K562 (cell line): ENCODE measurements around the gene SMIM15. TPM values are rescaled to one million over a fixed set of nuclear protein-coding genes. Genes with fewer than 3 reads are reported as not detected.

Experiments
- ATAC-seq: fragments of 200-7000 bp; cut with Tn5 transposase; 3 replicates; pipeline ENCODE4 v1.9.1; 2020; ENCODE audit warnings: moderate library complexity
- Bru-seq: library from RNA; stranded (reverse); fragments of 400-500 nt; gene quantifications from one replicate; lab custom pipeline; 2021; lab: Mats Ljungman, UMichigan
- BruChase-seq, 2 experiments: library from RNA; stranded (reverse); fragments of 400-500 nt; gene quantifications; one replicate each; lab custom pipeline; 2021; lab: Mats Ljungman, UMichigan
- BruUV-seq: library from RNA; stranded (reverse); fragments of 400-500 nt; replicated peaks from 2 replicates; lab custom pipeline; 2021; lab: Mats Ljungman, UMichigan
- CTCF ChIA-PET: fragments of 300-600 bp; formaldehyde crosslinking; extraction: SDS; loops from one replicate; lab custom pipeline; 2021; ENCODE audit warnings: low intra/inter-chr PET ratio; lab: Yijun Ruan, JAX
- POLR2A ChIA-PET: fragments of 300-600, 350-650 bp; sonication (Branson Sonifier 250); formaldehyde crosslinking; extraction: SDS; loops from one replicate; lab custom pipeline; 2021; ENCODE audit warnings: antibody characterized with exemption, inconsistent platforms; lab: Yijun Ruan, JAX
- DNase-seq, 4 experiments: peaks; one replicate each; pipeline versions ENCODE4 v3.0.0 to v3.0.0-alpha.2; 2011 to 2018; ENCODE audit warnings: low spot score in 3 of 4, mixed read lengths in 3 of 4; ENCODE audit errors: extremely low read depth in 1 of 4
- FAIRE-seq: peaks from 2 replicates; lab custom pipeline; 2011; peaks lifted over from hg19 to GRCh38; lab: Jason Lieb, UNC
- H2AFZ ChIP-seq: 2 replicates; pipeline ENCODE4 v1.6.0; 2011; ENCODE audit warnings: low read depth, low read length, control low read depth, inconsistent platforms
- H3K27ac ChIP-seq: fragments of 200-600 bp; 3 replicates; pipeline ENCODE4 v1.8.0; 2011; ENCODE audit warnings: low read depth, mild to moderate bottlenecking, control low read depth, inconsistent platforms, low read length, moderate library complexity, mixed read lengths; ENCODE audit errors: extremely low read depth
- H3K27me3 ChIP-seq, 2 experiments: fragments of 300-600 bp in 1 of 2; 2 replicates in 1 of 2; 3 replicates in 1 of 2; pipeline versions ENCODE4 v1.6.0 to v1.8.0; 2011; ENCODE audit warnings: inconsistent platforms in 2 of 2, low read length in 2 of 2, mild to moderate bottlenecking in 1 of 2, mixed read lengths in 1 of 2, moderate library complexity in 1 of 2; ENCODE audit not compliant: control insufficient read depth in 2 of 2, insufficient read depth in 2 of 2
- H3K36me3 ChIP-seq: fragments of 300-600 bp; 3 replicates; pipeline ENCODE4 v1.8.0; 2011; ENCODE audit warnings: mild to moderate bottlenecking, low read length, inconsistent platforms; ENCODE audit not compliant: control insufficient read depth, insufficient read depth
- H3K4me1 ChIP-seq, 2 experiments: fragments of 200-600 bp in 1 of 2; replicated peaks in 1 of 2; 2 replicates in 1 of 2; 3 replicates in 1 of 2; pipeline versions ENCODE4 v1.5.1 to v1.8.0; 2011; ENCODE audit warnings: inconsistent platforms in 2 of 2, low read length in 2 of 2, mild to moderate bottlenecking in 1 of 2, mixed read lengths in 1 of 2, moderate library complexity in 1 of 2; ENCODE audit not compliant: control insufficient read depth in 2 of 2, insufficient read depth in 2 of 2
- H3K4me2 ChIP-seq: 2 replicates; pipeline ENCODE4 v1.6.1; 2011; ENCODE audit warnings: low read length, control low read depth, inconsistent platforms, mixed read lengths; ENCODE audit not compliant: insufficient read depth
- H3K4me3 ChIP-seq: fragments of 200-600 bp; sonication (generic), shearing (Covaris generic); 2 replicates; pipeline ENCODE4 v1.5.1; 2016; ENCODE audit warnings: control low read depth, inconsistent platforms
- H3K79me2 ChIP-seq: fragments of 200-600 bp; 3 replicates; pipeline ENCODE4 v1.8.0; 2011; ENCODE audit warnings: low read length, inconsistent platforms; ENCODE audit not compliant: control insufficient read depth, insufficient read depth
- H3K9ac ChIP-seq, 2 experiments: 2 replicates each; pipeline versions ENCODE4 v1.6.0 to v1.6.1; 2011; ENCODE audit warnings: low read depth in 2 of 2, low read length in 2 of 2, control low read depth in 1 of 2, inconsistent platforms in 1 of 2, mild to moderate bottlenecking in 1 of 2, mixed read lengths in 1 of 2; ENCODE audit not compliant: insufficient read depth in 1 of 2
- H3K9me1 ChIP-seq: one replicate; pipeline ENCODE4 v1.6.0; 2011; ENCODE audit warnings: inconsistent platforms, mild to moderate bottlenecking, low read length, moderate library complexity; ENCODE audit not compliant: control insufficient read depth, insufficient read depth
- H3K9me3 ChIP-seq: replicated peaks from 2 replicates; pipeline ENCODE4 v1.5.1; 2011; ENCODE audit warnings: low read depth, low read length, inconsistent platforms; ENCODE audit not compliant: control insufficient read depth, insufficient read depth
- H4K20me1 ChIP-seq: replicated peaks from 2 replicates; pipeline ENCODE4 v1.6.1; 2011; ENCODE audit warnings: low read length, inconsistent platforms, mixed read lengths; ENCODE audit not compliant: control insufficient read depth, insufficient read depth
- E4F1 ChIP-seq: fragments of 250-450 bp; sonication (Bioruptor Pico); IDR thresholded peaks from 2 replicates; pipeline ENCODE4 v1.5.0; 2021; ENCODE audit warnings: mild to moderate bottlenecking, borderline replicate concordance
- GATAD2B ChIP-seq: fragments of 450-650 bp; IDR thresholded peaks from 2 replicates; pipeline ENCODE4 v1.6.1; 2017; ENCODE audit warnings: mild to moderate bottlenecking, borderline replicate concordance
- HSF4 ChIP-seq: fragments of 250-450 bp; sonication (Bioruptor Pico); IDR thresholded peaks from 2 replicates; pipeline ENCODE4 v2.1.2; 2022; ENCODE audit warnings: mild to moderate bottlenecking, moderate library complexity, borderline replicate concordance
- TRIM24 ChIP-seq, 2 experiments: fragments of 450-650 bp; IDR thresholded peaks; 2 replicates each; pipeline ENCODE4 v1.6.1; 2016
- YY1 ChIP-seq, 3 experiments: IDR thresholded peaks; 2 replicates each; pipeline ENCODE4 v1.6.1; 2011; ENCODE audit warnings: low read length in 2 of 3, mild to moderate bottlenecking in 2 of 3, moderate library complexity in 2 of 3, borderline replicate concordance in 1 of 3, control low read depth in 1 of 3, low read depth in 1 of 3; ENCODE audit not compliant: insufficient read depth in 3 of 3, insufficient replicate concordance in 2 of 3, control insufficient read depth in 1 of 3, insufficient read length in 1 of 3; ENCODE audit errors: extremely low read depth in 1 of 3
- ZMIZ1 ChIP-seq, 2 experiments: fragments of 150-350 bp in 1 of 2; IDR thresholded peaks; 2 replicates each; pipeline ENCODE4 v1.6.1; 2012 to 2016; ENCODE audit warnings: low read depth in 2 of 2, low read length in 2 of 2, mild to moderate bottlenecking in 1 of 2, moderate library complexity in 1 of 2
- WGBS: fragments of 100-300 bp; shearing (Covaris generic); methylation state at CpG from one replicate; pipeline ENCODE4 v1.1.6; 2016; ENCODE audit warnings: low coverage, mixed read lengths; ENCODE audit not compliant: insufficient coverage; ENCODE audit errors: missing lambda C conversion rate; 5-methylcytosine and 5-hydroxymethylcytosine counted together
- in situ Hi-C: fragments of 300-500 bp; cut with MboI; formaldehyde crosslinking; loops from 4 replicates; pipeline ENCODE4 v1.15.0; 2018; ENCODE audit warnings: inconsistent platforms, mixed read lengths
- intact Hi-C: fragments of 100-400 bp; cut with micrococcal nuclease; formaldehyde crosslinking; loops from 2 replicates; pipeline ENCODE4 v1.14.2; 2022
- long read RNA-seq, 3 experiments: library from polyadenylated mRNA in 2 of 3; library from RNA in 1 of 3; unstranded in 2 of 3; stranded (forward) in 1 of 3; transcript quantifications; one replicate each; pipeline ENCODE4 v2.0.0, GENCODE V29; 2019 to 2022
- polyA minus RNA-seq, 3 experiments: library from RNA; depleted of rRNA, polyadenylated mRNA; stranded (reverse); fragments of >200 nt; gene quantifications; 2 replicates each; pipeline ENCODE4 v1.2.3, GENCODE V29; 2011
- polyA plus RNA-seq, 8 experiments: library from polyadenylated mRNA; depleted of rRNA in 4 of 8; stranded (reverse) in 5 of 8; unstranded in 3 of 8; fragments of >200 nt; fragmentation: Nextera tagmentation in 2 of 8; fragmentation: Illumina TruSeq in 1 of 8; extraction: Ambion mirVana in 2 of 8; extraction: Trizol in 1 of 8; gene quantifications; 2 replicates each; pipeline versions ENCODE4 v1.2.1 to v1.2.3, GENCODE V29; 2011 to 2014; ENCODE audit warnings: inconsistent platforms in 1 of 8, missing spikeins in 1 of 8
- total RNA-seq, 7 experiments: library from RNA; depleted of rRNA in 6 of 7; stranded (reverse); fragments of >200 nt in 6 of 7; fragmentation: Illumina TruSeq in 2 of 7; extraction: Trizol in 2 of 7; gene quantifications; 2 replicates each; pipeline versions ENCODE4 v1.2.1 to v1.2.3, GENCODE V29; 2011 to 2021; ENCODE audit warnings: low replicate concordance in 1 of 7

SMIM15 gene
- total RNA-seq (2011; cell fraction: chromatin; rRNA removed; ENCODE audit: low replicate concordance): 15.7 and 21.4 TPM in 2 replicates
- 5.5 and 5.8 TPM in 2 replicates for total RNA-seq (2011; cell fraction: nucleolus; rRNA removed)
- 10.3 and 13.5 TPM in 2 replicates for total RNA-seq (2011; cell fraction: nucleoplasm; rRNA removed)
- 88.9 and 92.1 TPM in 2 replicates for total RNA-seq (2014; rRNA removed)
- total RNA-seq (2014; rRNA removed; fragmentation: Illumina TruSeq; extraction: Trizol): 83.4 and 102 TPM in 2 replicates
- total RNA-seq (2015; rRNA removed; fragmentation: Illumina TruSeq; extraction: Trizol): 82.0 and 88.3 TPM in 2 replicates
- total RNA-seq (2021): 86.7 and 94.5 TPM in 2 replicates
- 44.8 and 53.1 TPM in 2 replicates for polyA plus RNA-seq (2011; rRNA removed)
- polyA plus RNA-seq (2011; cell fraction: cytosol; rRNA removed): 24.2 and 35.3 TPM in 2 replicates
- polyA plus RNA-seq (2011; cell fraction: nucleus; rRNA removed): 19.3 and 26.1 TPM in 2 replicates
- polyA plus RNA-seq (2012): 57.9 and 58.6 TPM in 2 replicates
- 124 and 125 TPM in 2 replicates for polyA plus RNA-seq (2014; fragmentation: Illumina TruSeq; extraction: Trizol)
- polyA plus RNA-seq (2014; fragmentation: Nextera tagmentation; extraction: Ambion mirVana): 10 to 100 TPM; 16.6 to 19.7 TPM
- polyA plus RNA-seq (2014; rRNA removed): 59.4 and 61.4 TPM in 2 replicates
- polyA minus RNA-seq (2011; rRNA and poly(A)+ RNA removed): 62.8 and 85.7 TPM in 2 replicates
- polyA minus RNA-seq (2011; cell fraction: cytosol; rRNA and poly(A)+ RNA removed): 34.4 and 40.2 TPM in 2 replicates
- 8.6 and 17.3 TPM in 2 replicates for polyA minus RNA-seq (2011; cell fraction: nucleus; rRNA and poly(A)+ RNA removed)
- percentile 98 among the genes with signal in this experiment for Bru-seq, nascent RNA
- BruChase-seq, experiment 1, labeled RNA remaining after a 2-hour chase: percentile 98 among the genes with signal in this experiment
- BruChase-seq, experiment 2, labeled RNA remaining after a 6-hour chase: percentile 99 among the genes with signal in this experiment
- long read RNA-seq, experiment 1, transcript SMIM15-201 (3 exons, 2,889 nt): major isoform, 352 of 391 reads
- long read RNA-seq, experiment 1, transcript SMIM15-202 (4 exons, 584 nt): minor isoform, 9 of 391 reads
- long read RNA-seq, experiment 1, partial matches to known transcripts: 7 of 391 reads
- long read RNA-seq, experiment 1, other reads (novel, unspliced or antisense): 23 of 391 reads
- long read RNA-seq, experiment 2, transcript SMIM15-201 (3 exons, 2,889 nt): major isoform, 16 of 56 reads
- long read RNA-seq, experiment 2, partial matches to known transcripts: 0 of 56 reads
- long read RNA-seq, experiment 2, other reads (novel, unspliced or antisense): 40 of 56 reads
- long read RNA-seq, experiment 3, transcript SMIM15-202 (4 exons, 584 nt): minor isoform, 5 of 110 reads
- long read RNA-seq, experiment 3, transcript SMIM15-201 (3 exons, 2,889 nt): major isoform, 92 of 110 reads
- long read RNA-seq, experiment 3, partial matches to known transcripts: 1 of 110 reads
- long read RNA-seq, experiment 3, other reads (novel, unspliced or antisense): 12 of 110 reads

GRCh38 chr5:61162010-61162831, at the start of gene SMIM15:
SMIM15 (minus strand) TSS chr5:61162468; CDS start chr5:61160171, 2,297 bp downstream.
- Histone ChIP-seq H3K36me3 (peaks cover 34% of the 10 kb centered on the region), H3K4me3 (peak within 1 kb of the TSS; percentile 69), H3K27ac (peak within 1 kb of the TSS; percentile 97), H3K9me3 (no peaks in the 10 kb centered on the region), H3K79me2 (peaks cover 65% of the 10 kb centered on the region), H3K4me2 (peak within 1 kb of the TSS; percentile 99), H3K9ac (peak within 1 kb of the TSS; percentile 95 to 100), H3K9me1 (no peaks in the 10 kb centered on the region), H3K27me3 (no peaks in the 10 kb centered on the region), H4K20me1 (no peaks in the 10 kb centered on the region), H3K4me1 (peaks cover 0 to 18% of the 10 kb centered on the region in 2 experiments; a peak in 3 of 5 replicates), H2AFZ (peak within 1 kb of the TSS; percentile 97)
- WGBS: 1% methylated on average over 52 of the region's 73 CpGs
- POLR2A ChIA-PET: interaction anchor here (1.0 to 2.2 kb wide), 3 partner anchors 10 to 18 kb away, joined by 3 to 10 read pairs (median 3); no protein-coding TSS in a partner anchor
- CTCF ChIA-PET: no interaction called here
- BruUV-seq: TSS peak; percentile 47
- FAIRE-seq (peak; percentile 63), DNase-seq (peak; percentile 87 to 95 (median 90)), ATAC-seq (peak; percentile 93)
- intact Hi-C loops (loop anchor here (5.0 to 10.0 kb wide), 4 partner anchors 107 to 317 kb away; partner anchors contain the start of genes ELOVL7 and ZSWIM6), in situ Hi-C loops (no loop called here)
- peak; percentile 54; the same call in 1 of the 2 replicates for TF ChIP-seq E4F1 (CRISPR knock-in tag)
- TF ChIP-seq HSF4 (CRISPR knock-in tag): no peak
- peak; percentile 79; the same call in 1 of the 2 replicates for TF ChIP-seq GATAD2B
- peak; percentile 53 to 94 (median 90) for TF ChIP-seq YY1 (IDR thresholded peaks at IDR 0.05; ENCODE audit: borderline replicate concordance in 1 of 3, control insufficient read depth in 1 of 3, extremely low read depth in 1 of 3, insufficient read depth in 3 of 3, insufficient read length in 1 of 3, insufficient replicate concordance in 2 of 3, low read depth in 1 of 3, low read length in 2 of 3)
- peak in 1 of 2 experiments; percentile 35; a peak in 1 of 4 replicates for TF ChIP-seq TRIM24 (IDR thresholded peaks at IDR 0.05)
- TF ChIP-seq ZMIZ1 (IDR thresholded peaks at IDR 0.05; ENCODE audit: low read depth in 2 of 2, low read length in 2 of 2): peak in 1 of 2 experiments; percentile 15; a peak in 1 of 4 replicates
